ENCODE measurements around the gene VWA2. TPM values are rescaled to one million over a fixed set of nuclear protein-coding genes. Genes with fewer than 3 reads are reported as not detected.

The VWA2 gene
- polyA plus RNA-seq, 1 donor from 2014 or later, result not detected

GRCh38 chr10:114234132-114234531 is 4.9 kb upstream of the VWA2 start:
- Histone ChIP-seq H3K9ac (ENCODE audit: low read length) (no peak overlapping the region), H3K9me2 (ENCODE audit: insufficient read depth, low read length) (no peaks in the 10 kb centered on the region), H3K27me3 (ENCODE audit: insufficient read depth, low read depth, low read length) (peaks cover 15% of the 10 kb centered on the region), H3K27ac (ENCODE audit: low read length) (no peak overlapping the region), H3K9me3 (ENCODE audit: low read length) (no peaks in the 10 kb centered on the region), H3K4me2 (ENCODE audit: low read length) (no peak overlapping the region), H2AFZ (ENCODE audit: low read depth, low read length) (no peak overlapping the region), H4K20me1 (ENCODE audit: insufficient read depth) (no peaks in the 10 kb centered on the region), H3K79me2 (replicated peaks; ENCODE audit: insufficient read depth, low read length) (no peaks in the 10 kb centered on the region), H3F3A (ENCODE audit: insufficient read depth, low read length, poor library complexity, severe bottlenecking) (no peaks in the 10 kb centered on the region), H3K4me3 (ENCODE audit: low read length) (no peak overlapping the region), H3K36me3 (ENCODE audit: insufficient read depth, low read length) (no peaks in the 10 kb centered on the region)
- TF ChIP-seq MXI1 (conservative IDR thresholded peaks at IDR 0.05; ENCODE audit: poor library complexity, severe bottlenecking) (no peak), TAF1 (IDR thresholded peaks at IDR 0.05; ENCODE audit: low read depth) (no peak), REST (IDR thresholded peaks at IDR 0.05; ENCODE audit: borderline replicate concordance) (no peak), EP300 (conservative IDR thresholded peaks at IDR 0.05; ENCODE audit: poor library complexity, severe bottlenecking) (no peak), EZH2 (IDR thresholded peaks at IDR 0.05; ENCODE audit: borderline replicate concordance, insufficient read depth, low read length, poor library complexity, severe bottlenecking) (no peak), CTCF (IDR thresholded peaks at IDR 0.05; ENCODE audit: poor library complexity, severe bottlenecking) (no peak), RAD21 (conservative IDR thresholded peaks at IDR 0.05) (no peak), SMC3 (conservative IDR thresholded peaks at IDR 0.05; ENCODE audit: poor library complexity) (no peak), POLR2AphosphoS5 (IDR thresholded peaks at IDR 0.05) (no peak)

GRCh38 chr10:114239994-114240345 is 916 bp downstream of the VWA2 start:
- H3K9ac ChIP-seq (ENCODE audit: low read length), result no peak overlapping the region
- H3K79me2 ChIP-seq (replicated peaks; ENCODE audit: insufficient read depth, low read length), result no peaks in the 10 kb centered on the region
- H3K4me3 ChIP-seq (ENCODE audit: low read length), result peak overlapping the region; percentile 68
- H3K36me3 ChIP-seq (ENCODE audit: insufficient read depth, low read length), result no peaks in the 10 kb centered on the region
- H3K27ac ChIP-seq (ENCODE audit: low read length), result no peak overlapping the region
- no peaks in the 10 kb centered on the region for H3F3A ChIP-seq (ENCODE audit: insufficient read depth, low read length, poor library complexity, severe bottlenecking)
- no peaks in the 10 kb centered on the region for H3K9me3 ChIP-seq (ENCODE audit: low read length)
- H3K4me2 ChIP-seq (ENCODE audit: low read length), result no peak overlapping the region
- H3K27me3 ChIP-seq (ENCODE audit: insufficient read depth, low read depth, low read length), result peaks cover 51% of the 10 kb centered on the region
- H2AFZ ChIP-seq (ENCODE audit: low read depth, low read length), result no peak overlapping the region
- H3K9me2 ChIP-seq (ENCODE audit: insufficient read depth, low read length), result no peaks in the 10 kb centered on the region
- no peaks in the 10 kb centered on the region for H4K20me1 ChIP-seq (ENCODE audit: insufficient read depth)
- TF ChIP-seq MXI1 (conservative IDR thresholded peaks at IDR 0.05; ENCODE audit: poor library complexity, severe bottlenecking) (no peak), CTCF (IDR thresholded peaks at IDR 0.05; ENCODE audit: poor library complexity, severe bottlenecking) (no peak), RAD21 (conservative IDR thresholded peaks at IDR 0.05) (no peak), REST (IDR thresholded peaks at IDR 0.05; ENCODE audit: borderline replicate concordance) (no peak), TAF1 (IDR thresholded peaks at IDR 0.05; ENCODE audit: low read depth) (no peak), EP300 (conservative IDR thresholded peaks at IDR 0.05; ENCODE audit: poor library complexity, severe bottlenecking) (no peak), POLR2AphosphoS5 (IDR thresholded peaks at IDR 0.05) (no peak), SMC3 (conservative IDR thresholded peaks at IDR 0.05; ENCODE audit: poor library complexity) (no peak), EZH2 (IDR thresholded peaks at IDR 0.05; ENCODE audit: borderline replicate concordance, insufficient read depth, low read length, poor library complexity, severe bottlenecking) (no peak)

All from neural cell (in vitro differentiated cells).